GM12872 (cell line): ENCODE data around the gene PRDM1.

Source experiments
- TF ChIP-seq, protein P1 (sequence below): IDR thresholded peaks from 3 replicates; pipeline ENCODE4 v1.5.1; 2011; ENCODE audit warnings: low read depth, mild to moderate bottlenecking, low read length, moderate library complexity; ENCODE audit not compliant: insufficient read depth

PRDM1 gene

DNA sequence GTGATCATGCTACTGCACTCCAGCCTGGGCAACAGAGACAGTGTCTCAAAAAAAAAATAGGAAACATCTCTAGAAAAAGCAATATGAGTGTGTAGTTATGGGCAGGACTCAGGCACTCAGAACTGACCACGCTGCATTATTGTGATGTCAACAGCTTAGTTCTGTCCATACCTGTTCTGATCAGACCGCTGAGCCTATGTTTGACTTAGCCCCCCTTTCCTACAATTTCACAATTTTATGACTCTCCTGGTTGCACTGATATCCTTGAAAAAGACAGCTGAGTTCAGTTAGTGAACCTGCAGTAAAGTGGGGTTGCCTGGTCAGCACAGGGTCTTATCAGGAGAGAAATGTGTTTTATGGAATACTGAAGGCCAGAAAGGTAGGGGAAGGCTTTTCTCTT lies 37.8 kb upstream of the PRDM1 start:
- TF ChIP-seq, protein P1, sequence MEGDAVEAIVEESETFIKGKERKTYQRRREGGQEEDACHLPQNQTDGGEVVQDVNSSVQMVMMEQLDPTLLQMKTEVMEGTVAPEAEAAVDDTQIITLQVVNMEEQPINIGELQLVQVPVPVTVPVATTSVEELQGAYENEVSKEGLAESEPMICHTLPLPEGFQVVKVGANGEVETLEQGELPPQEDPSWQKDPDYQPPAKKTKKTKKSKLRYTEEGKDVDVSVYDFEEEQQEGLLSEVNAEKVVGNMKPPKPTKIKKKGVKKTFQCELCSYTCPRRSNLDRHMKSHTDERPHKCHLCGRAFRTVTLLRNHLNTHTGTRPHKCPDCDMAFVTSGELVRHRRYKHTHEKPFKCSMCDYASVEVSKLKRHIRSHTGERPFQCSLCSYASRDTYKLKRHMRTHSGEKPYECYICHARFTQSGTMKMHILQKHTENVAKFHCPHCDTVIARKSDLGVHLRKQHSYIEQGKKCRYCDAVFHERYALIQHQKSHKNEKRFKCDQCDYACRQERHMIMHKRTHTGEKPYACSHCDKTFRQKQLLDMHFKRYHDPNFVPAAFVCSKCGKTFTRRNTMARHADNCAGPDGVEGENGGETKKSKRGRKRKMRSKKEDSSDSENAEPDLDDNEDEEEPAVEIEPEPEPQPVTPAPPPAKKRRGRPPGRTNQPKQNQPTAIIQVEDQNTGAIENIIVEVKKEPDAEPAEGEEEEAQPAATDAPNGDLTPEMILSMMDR: no peak

DNA sequence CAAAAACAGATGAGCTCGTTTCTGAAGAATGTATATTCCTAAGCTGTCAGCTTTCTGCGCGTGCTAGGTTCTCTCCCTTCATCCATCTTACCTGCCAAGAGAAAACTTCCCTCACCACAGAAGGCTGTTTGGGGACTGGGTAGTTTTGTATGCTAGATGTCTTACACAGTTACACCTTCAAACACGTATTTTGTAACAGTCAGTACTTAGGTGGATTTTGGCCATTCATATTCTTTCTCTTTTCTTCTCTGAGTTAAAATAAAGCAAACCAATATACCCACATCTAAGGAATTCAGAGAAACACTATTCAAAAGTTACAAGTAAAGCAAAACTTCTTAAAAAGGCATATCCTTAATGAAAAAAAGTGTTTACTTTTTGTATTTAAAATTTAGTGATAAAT lies 35.6 kb upstream of the PRDM1 start:
- TF ChIP-seq, protein P1: no peak

DNA sequence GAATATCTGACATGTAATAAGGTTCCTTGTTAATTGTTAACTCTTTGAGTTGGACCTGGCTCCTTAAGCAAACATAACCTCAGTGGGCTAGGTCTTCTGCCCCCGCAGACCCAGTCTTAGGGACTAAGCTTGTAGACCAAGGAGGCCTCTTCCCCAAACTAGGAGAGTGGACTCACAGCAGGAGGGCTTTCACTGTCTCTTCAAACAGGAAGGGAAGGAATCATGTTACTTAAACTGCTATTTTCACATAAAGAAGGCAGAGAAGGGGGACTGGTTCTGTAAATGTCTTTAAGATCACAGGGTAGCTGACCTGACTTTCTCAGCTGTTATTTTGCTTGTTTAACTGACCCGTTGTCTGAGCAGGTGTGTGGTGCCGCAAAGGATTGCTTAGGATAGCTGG lies 34.9 kb upstream of the PRDM1 start:
- TF ChIP-seq, protein P1: no peak

DNA sequence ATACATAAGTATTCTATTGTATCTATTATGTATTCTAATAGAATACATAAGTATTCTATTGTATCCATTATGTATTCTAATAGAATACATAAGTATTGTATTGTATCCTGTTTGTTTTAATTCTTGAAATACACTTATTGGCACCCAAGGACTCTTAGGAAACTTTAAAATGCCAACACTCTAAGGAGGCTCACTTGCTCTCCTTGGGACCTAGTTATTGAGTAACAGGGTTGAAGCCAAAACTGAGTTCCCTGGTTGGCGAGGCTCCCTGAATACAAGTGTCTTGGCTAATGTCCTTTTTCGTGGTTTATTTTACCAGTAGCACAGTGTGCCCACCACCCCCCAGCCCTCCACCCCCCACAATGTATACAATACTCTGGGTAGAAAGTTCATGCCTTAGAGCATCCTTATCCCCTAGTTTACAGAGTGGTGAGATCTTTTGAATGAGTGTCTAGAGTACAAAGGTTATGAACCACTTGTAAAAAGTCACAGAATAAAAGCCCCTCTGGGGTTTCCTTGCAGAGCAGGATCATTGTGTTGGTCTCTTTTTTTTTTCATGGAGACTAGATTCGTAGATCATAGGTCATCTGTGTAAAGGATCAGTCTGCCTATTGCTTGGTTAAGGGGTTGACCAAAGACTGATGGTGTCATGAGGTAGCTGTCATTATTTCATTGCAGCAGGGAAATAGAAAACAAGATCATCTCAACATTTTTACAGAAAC lies 32.5 kb upstream of the PRDM1 start:
- TF ChIP-seq, protein P1: no peak

DNA sequence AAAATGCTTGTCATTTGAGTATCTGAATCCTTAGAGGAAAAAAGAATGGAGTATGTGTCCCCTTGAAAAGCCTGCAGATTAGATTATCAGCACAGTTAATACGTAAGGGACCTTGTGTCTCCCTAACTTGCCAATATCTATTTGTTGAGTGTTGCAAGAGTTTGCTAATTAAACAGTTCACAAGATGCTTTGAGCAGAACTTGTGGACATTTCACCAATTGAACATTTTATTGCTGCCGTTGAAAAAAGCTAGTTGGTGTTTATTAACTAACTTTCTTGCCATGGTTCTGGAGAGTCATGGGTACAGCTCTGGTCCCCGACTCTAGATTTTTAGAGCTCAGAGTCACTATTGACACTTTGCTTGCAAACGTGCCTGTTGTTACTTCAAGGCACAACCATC lies 30.6 kb upstream of the PRDM1 start:
- TF ChIP-seq, protein P1: no peak

DNA sequence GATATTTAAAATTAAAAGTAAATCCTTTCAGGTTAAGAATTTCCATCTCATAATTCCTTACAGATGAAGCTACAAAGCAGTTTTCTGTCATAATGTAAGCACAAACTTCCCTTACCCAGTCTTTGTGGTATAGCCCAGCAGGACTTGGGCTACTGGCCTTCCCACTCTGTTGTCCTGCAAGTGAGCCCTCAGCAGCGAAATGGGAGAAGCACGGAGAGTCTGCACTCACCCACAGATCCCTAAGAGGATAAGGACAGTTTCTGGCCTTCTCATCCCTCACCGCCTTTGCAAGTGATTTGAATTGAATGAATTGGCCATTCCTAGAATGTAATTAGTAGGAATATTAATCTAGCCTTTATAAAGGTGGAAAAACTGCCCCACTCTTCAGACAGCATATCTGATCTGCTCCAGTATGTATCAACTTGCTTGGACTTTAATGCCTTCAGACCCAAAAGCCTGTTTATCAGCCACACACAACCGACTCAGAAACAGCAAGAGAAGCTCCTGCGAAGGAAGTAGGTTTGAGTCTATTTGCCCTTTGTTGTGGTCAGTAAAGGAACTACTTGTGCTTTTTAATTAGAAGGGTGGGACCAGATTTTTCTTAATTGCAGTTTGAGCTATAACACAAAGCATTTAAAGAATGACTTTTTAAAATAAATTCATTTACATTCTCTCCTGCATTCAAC lies 29.9 kb upstream of the PRDM1 start:
- TF ChIP-seq, protein P1: no peak

DNA sequence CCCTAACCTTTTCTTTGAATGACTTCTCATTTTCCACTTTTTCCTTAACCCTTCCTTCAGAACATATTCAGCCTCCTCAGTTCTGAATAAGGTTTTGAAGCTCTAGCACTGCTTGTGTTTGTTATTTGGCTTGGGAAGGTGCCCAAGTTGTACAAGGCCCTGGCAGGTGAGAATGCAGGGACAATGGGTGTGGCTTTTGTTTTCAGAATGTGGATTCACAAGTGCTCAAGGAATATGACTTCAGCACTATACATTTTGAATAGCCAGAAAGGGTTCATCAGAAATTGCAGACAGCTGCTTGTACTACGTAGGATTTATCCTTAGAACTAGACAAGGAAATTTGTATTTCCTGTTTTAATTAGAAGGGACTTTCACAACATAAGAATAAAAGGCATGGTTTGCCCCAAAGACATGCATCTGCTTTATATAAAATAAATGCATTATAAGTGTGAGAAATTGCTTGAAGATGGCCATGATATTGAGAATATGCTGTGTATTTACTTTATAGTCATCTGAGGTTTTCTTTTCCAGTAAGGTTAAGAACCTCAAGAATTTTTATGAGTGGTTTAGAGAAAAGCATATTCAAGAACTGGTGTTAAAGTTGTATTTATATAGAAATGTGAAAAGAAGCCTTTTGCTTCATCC lies 29.3 kb upstream of the PRDM1 start:
- TF ChIP-seq, protein P1: no peak
